ENCODE data around the gene HS3ST5. TPM values are rescaled to one million over a fixed set of nuclear protein-coding genes. Genes with fewer than 3 reads are reported as not detected.
"Not testable (repeated sequence)": the region's sequence is repeated elsewhere in the genome, so short reads cannot be mapped to it uniquely, and the experiment has no call there.

Gene HS3ST5
- total RNA-seq, 1 donor from 2014 or later = 7.0 TPM

DNA sequence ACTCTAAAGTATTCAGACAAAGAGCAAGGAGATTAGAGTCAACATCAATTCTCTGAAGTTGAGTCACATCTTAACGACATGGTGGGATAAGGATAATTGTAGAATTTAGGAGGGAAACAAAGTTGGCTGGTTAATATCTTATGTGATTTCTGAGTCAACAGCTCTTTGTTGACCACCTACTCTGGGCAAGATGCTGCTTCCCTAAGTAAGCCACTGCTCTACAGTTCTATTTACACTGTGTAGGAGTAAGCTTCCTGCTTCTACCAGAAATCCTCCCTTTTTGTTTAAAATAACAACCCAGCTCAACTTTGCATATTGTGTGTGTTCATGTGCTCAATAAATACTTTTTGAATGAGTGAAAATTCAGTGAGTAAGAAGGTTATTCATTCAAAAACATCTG, 3.1 kb downstream of the HS3ST5 start:
- DNase-seq (ENCODE audit: low spot score) = no peak

DNA sequence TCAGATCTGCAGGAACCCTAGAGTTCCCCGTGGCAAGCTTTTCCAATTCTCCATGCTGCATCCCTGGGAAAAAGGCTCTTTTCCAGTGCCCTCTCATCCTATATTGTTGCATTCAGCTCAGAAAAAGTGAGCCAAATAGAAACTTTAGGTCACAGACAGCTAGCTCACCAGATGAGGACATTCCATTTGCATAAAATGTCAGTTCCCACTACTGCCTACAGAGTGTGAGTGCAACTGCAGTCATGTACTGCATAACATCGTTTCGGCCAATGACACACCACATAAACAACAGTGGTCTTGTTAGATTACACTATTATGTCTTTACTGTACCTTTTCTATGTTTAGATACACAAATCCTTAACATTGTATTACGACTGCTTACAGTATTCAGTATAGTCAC, 8.6 kb downstream of the HS3ST5 start:
- no peak for DNase-seq (ENCODE audit: low spot score)

DNA sequence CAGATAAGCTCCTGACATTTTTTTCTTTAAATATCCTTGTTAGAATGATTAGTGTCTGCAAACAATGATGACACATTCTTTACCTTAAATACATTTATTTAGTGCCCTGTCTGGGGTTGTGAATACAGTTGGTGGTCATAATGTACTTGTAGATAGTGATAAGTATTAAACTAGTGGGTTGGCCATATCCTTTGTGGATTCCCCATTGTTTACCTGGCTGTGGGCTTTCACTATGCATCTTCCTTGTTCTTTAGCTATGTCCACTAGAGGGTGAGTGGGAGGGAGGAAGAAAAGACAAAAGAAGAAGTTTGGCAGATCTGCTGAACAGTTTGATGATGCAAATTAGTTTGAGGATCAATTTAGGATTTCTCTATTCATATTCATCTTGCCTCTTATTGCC, 15.7 kb downstream of the HS3ST5 start:
- no peak for DNase-seq (ENCODE audit: low spot score)

DNA sequence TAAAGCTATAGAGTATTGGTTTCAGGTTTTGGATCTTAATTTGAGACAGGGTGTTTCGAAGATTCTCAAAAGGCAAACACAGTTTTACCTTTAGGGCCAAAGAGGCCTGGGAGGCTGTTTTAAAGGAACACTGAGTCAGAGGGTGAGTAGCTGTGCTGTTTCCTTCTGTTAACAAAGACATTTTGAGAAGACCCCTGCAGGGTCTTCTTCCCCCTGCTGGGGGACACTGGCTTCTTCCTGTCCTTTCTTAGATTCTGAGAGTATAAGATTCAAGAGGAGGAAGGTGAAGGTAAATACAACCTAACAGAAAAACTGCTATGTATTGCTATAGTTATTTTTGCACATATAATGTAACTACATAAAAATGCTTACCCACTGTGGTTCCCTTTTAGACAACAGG, 19.0 kb downstream of the HS3ST5 start:
- no peak for DNase-seq (ENCODE audit: low spot score)

DNA sequence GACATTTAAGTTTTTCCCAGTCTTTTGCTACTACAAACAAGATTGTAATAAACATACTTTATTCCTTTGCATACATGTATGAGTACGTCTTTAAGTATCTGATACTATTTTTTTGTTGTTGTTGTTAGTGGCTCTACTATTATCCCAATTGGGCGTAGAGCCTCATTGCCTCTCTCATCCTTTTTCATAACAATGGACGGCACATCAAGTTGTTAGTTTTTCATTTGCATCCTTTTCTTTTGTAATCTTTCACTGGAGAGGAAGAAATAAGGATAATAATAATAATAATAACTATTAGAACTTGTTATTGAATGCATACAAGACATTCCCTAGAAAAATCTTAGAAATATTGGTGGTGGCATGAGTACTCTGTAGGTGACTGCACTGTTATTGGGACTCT, 23.1 kb downstream of the HS3ST5 start:
- no peak for DNase-seq (ENCODE audit: low spot score)

DNA sequence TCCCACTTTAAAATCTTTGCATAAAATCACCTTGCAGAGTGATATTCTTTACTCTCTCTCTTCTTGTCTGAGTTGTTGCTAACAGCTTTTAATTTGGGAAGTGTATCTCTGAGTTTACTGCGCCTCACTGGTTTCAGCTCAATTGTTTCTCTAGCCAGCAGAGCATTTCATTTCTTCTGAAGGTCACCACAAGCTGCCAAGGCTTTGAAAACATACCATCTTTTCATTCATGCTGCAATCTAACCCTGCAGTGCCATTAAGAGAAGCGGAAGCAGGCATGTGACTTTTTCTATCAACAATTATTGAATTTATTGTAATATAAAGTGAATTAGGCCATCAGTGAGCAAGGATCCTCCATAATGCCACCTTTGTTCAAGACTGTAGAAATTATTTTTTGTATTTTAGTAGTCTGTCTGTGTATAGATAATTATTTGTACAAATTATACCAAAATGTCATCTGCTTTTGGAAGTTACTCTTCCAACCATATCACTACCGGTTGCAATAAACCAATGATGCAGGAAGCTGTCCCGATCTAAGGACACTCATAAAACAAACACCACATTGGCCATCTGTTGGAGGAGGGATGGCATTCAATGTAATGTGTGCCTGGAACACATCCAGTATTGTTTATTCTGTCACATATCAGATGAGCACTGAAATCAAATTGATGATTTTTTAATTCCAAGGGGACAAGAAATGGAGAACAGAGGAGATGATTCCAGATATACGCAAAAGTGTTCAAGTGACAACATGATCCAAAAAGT, 26.8 kb downstream of the HS3ST5 start:
- DNase-seq (ENCODE audit: low spot score) = no peak

DNA sequence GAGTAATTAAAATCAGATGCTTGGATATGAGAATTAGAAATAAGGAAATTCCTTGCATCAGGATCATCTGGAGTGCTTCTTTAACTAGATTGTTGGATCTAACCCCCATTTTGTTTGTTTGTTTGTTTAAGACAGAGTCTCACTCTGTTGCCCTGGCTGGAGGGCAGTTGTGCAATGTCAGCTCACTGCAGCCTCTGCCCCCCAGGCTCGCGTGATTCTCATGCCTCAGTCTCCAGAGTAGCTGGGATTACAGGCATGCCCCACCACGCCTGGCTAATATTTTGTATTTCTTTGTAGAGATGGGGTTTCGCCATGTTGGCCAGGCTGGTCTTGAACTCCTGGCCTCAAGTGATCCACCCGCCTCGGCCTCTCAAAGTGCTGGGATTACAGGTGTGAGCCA, 29.0 kb downstream of the HS3ST5 start:
- DNase-seq (ENCODE audit: low spot score) = not testable (repeated sequence)

- no peak for DNase-seq (ENCODE audit: low spot score)
These were observed 29.9 kb downstream of the HS3ST5 start for GRCh38 chr6:114312931-114313330.

GRCh38 chr6:114310053-114310452, 32.8 kb downstream of the HS3ST5 start:
- no peak for DNase-seq (ENCODE audit: low spot score)

- DNase-seq (ENCODE audit: low spot score) = peak; percentile 34
These were observed 38.4 kb downstream of the HS3ST5 start for GRCh38 chr6:114304304-114304887.

- DNase-seq (ENCODE audit: low spot score) = no peak
These were observed 41.1 kb downstream of the HS3ST5 start for GRCh38 chr6:114301596-114302219.

DNA sequence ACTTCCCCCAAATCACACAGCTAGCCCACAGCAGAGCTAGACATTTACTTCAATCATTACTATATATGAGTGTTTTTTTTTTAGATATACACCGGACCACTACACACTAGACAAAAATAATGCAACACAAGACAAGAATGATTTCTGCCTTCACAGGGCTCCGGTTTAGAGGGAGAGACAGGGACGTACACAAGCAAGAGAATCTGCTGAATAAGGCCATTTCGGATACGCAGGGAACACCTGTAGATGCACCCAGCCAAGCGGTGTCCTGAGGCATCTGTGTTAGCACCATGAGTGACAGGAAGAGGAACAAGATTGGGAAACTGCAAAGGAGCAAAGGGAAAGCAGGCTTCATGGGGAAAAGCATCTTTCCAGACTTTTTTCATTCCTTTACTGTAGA, 45.7 kb downstream of the HS3ST5 start:
- DNase-seq (ENCODE audit: low spot score) = no peak

DNA sequence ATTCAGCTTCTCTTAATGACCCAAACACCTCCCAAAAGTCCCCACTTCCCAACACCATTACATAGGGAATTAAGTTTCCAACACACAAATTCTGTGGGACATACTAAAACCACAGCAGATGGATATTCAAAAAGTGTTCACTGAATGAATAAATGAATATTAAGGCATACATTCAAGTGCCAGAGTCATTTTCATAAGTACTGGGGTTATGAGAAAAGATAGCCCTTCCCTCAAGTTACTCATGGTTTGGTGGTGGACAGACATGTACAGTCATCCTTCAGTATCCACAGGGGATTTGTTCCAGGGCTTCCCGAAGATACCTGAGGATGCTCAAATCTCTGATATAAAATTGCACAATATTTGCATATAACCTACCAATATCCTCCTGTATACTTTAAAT, 50.4 kb downstream of the HS3ST5 start:
- no peak for DNase-seq (ENCODE audit: low spot score)

DNA sequence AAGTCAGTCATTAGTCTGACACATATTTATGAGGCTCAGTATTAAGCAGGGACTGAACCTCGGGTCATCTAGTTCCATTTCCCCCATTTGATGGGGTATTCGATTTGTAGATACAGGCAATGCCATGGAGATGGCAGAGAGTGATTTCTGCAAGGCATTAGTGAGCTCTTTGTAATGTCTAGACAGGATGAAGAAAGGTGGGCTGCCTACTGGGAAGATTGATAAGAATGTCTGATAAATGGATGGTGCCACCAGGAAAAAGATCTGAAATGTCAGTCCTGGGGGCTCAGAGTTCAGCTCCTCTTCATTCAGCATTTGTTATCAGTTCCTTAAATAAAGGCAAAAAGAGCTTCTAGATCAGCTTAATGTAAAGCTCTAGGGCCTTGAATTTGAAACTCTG, 51.4 kb downstream of the HS3ST5 start:
- no peak for DNase-seq (ENCODE audit: low spot score)

DNA sequence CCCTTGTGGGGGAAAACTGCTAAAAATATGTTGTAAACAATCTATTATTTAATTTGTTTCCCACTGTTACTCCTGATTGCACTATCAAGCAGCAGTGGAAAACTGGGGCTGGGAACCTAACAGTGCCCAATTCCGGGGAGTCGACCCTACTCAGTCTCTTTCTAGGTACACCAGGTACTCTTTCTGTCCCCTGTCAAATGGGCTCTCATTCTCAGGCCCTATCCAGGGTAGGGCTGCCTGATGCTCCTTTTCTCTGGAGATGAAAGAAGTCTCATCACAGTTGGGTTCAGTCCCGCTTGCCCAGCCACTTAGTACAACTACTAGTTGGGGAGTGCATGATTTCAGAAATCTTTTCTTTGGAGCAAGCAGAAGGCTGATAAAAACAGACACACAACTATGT, 52.0 kb downstream of the HS3ST5 start:
- no peak for DNase-seq (ENCODE audit: low spot score)

DNA sequence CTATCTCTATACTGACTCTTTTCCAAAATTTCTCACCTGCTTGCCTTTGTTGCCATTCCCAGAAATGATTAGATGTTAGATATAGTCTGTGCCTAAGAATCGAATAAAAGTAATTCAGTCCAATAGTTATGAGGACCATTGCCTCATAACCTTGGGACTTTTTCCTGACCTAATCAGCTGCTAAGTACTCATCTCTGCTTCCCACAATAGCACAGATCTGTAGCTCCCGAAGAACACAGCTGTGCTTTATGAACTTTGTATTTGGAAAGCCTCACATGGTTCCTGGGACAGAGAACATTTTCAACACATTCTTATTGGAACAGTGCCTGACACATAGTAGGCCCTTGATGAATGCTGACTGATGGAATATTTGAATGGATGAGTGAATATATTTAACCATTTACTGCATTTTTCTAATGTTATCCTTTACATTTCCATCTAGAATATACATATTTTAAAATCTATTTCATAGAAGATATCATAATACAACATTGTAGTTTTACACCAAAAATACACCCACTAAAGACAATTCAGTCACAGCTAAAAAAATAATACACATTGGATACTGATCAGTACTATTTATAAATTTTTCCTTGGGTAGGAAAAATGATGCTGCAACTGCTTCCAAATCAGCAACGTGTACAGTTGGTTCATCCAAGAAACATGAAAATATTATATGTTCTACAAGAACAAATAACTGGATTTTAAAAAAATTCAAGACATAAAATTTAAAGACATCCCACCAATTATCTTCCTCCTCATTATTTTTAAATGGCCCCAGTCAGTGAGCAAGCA, 53.9 kb downstream of the HS3ST5 start:
- no peak for DNase-seq (ENCODE audit: low spot score)

DNA sequence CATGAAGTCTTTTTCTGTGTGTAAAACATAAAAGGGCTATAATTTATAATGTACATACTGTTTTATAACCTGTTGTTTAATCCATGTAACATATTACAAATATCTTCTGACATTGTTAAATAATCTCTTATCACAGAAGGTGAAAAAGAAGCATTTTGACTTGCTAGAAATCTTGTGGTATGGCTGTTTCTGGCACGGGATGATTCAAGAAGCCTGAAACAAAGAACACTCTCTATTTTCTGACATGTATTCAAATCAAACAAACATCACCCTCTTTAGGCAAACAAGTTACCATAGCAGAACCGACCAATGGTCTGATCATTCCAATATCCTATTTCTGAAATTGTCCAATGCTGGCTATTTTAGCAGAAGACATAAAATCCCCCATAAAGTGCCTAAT, 55.4 kb downstream of the HS3ST5 start:
- no peak for DNase-seq (ENCODE audit: low spot score)

DNA sequence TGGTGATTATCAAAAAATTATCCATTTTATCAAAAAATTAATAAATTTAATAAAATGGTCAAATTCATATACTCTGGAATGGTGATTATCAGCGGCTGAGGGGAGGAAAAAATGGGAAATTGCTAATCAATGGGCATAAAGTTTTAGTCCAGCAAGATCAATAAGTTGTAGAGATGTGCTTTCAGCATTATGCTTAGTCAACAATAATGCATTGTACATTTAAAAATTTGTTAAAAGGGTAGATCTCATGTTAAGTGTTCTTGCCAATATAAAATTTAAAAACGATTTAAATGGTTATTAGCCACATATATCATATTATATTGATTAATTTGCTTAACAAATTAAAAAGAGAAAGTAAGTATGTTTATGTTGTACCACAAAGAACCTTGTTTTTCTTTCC, 56.6 kb downstream of the HS3ST5 start:
- no peak for DNase-seq (ENCODE audit: low spot score)

- no peak for DNase-seq (ENCODE audit: low spot score)
These were observed 58.5 kb downstream of the HS3ST5 start for GRCh38 chr6:114284281-114284680.

- no peak for DNase-seq (ENCODE audit: low spot score)
These were observed 60.5 kb downstream of the HS3ST5 start for GRCh38 chr6:114282292-114282691.

GRCh38 chr6:114281496-114281895, 61.3 kb downstream of the HS3ST5 start:
- no peak for DNase-seq (ENCODE audit: low spot score)

DNA sequence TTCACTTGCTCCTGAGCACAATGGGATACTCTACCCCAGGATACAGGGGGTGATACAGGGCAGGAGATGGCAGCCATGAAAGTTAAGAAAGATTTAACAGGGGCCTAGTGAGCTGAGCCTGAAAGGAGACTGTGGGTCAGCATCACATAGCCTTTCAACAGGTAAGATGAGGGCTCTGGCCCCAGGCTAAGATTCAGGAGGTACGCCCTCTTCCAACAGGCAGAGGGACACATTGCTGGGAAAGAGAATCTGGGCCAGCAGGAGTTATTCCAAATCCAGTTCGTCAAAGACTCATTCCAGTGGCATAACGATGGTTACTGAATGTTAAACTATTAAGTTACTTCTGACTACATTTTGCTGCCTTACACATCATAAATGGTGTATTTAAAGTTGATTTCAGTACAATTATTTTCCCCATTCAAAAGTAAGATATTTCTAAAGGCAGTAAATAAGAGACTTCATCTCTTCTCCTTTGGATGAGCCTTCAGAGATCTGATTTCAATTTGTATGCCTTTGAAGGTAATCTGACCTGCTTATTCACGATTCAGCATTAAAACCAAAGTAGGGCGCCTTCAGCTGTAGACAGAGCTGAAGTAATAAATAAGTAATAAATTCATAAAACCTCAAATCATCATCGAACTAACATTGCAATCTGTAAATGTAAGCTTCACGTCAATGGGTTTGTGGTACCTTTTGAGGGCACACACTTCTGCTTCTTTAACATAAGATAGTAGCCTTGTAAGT, 62.4 kb downstream of the HS3ST5 start:
- DNase-seq (ENCODE audit: low spot score) = no peak

Measured in umbilical cord (tissue), 2 donors.